CD14-positive monocyte (primary cell): Measurements from ENCODE around the gene NEDD4L. TPM values are rescaled to one million over a fixed set of nuclear protein-coding genes. Genes with fewer than 3 reads are reported as not detected.

ENCODE experiments used
- DNase-seq, 3 donors: peaks; one replicate each; pipeline ENCODE4 v3.0.0-alpha.2; 2011 to 2022
- H2AFZ ChIP-seq: 2 replicates; pipeline ENCODE4 v1.6.0; 2012; ENCODE audit warnings: mild to moderate bottlenecking, low read depth, low read length, inconsistent platforms; ENCODE audit not compliant: insufficient read depth, poor library complexity, severe bottlenecking
- H3K27ac ChIP-seq, 2 donors: 1 replicate in 1 of 2; 2 replicates in 1 of 2; pipeline ENCODE4 v1.5.1; 2012 to 2013; ENCODE audit warnings: low read length in 2 of 2, control low read depth in 1 of 2, inconsistent platforms in 1 of 2, low read depth in 1 of 2, mild to moderate bottlenecking in 1 of 2
- H3K27me3 ChIP-seq, 2 donors: one replicate each; pipeline versions ENCODE4 v1.6.0 to v1.6.1; 2011 to 2013; ENCODE audit warnings: low read length in 2 of 2; ENCODE audit not compliant: control insufficient read depth in 2 of 2, insufficient read depth in 2 of 2
- H3K36me3 ChIP-seq, 2 donors: replicated peaks in 1 of 2; 1 replicate in 1 of 2; 2 replicates in 1 of 2; pipeline versions ENCODE4 v1.5.1 to v1.6.1; 2012 to 2013; ENCODE audit warnings: low read length in 2 of 2, control low read depth in 1 of 2, inconsistent platforms in 1 of 2, mild to moderate bottlenecking in 1 of 2; ENCODE audit not compliant: insufficient read depth in 2 of 2, control insufficient read depth in 1 of 2
- H3K4me1 ChIP-seq, 2 donors: 1 replicate in 1 of 2; 2 replicates in 1 of 2; pipeline versions ENCODE4 v1.5.1 to v1.6.1; 2012 to 2013; ENCODE audit warnings: low read length in 2 of 2, control low read depth in 1 of 2, inconsistent platforms in 1 of 2, mild to moderate bottlenecking in 1 of 2, moderate library complexity in 1 of 2; ENCODE audit not compliant: insufficient read depth in 2 of 2, control insufficient read depth in 1 of 2
- H3K4me2 ChIP-seq: replicated peaks from 2 replicates; pipeline ENCODE3; 2012; ENCODE audit warnings: low read length, moderate library complexity, mild to moderate bottlenecking; ENCODE audit not compliant: poor library complexity, severe bottlenecking; ENCODE audit errors: extremely low read depth
- H3K4me3 ChIP-seq, 3 experiments: fragments of 200-600 bp in 1 of 3; sonication (generic) in 1 of 3; replicated peaks in 1 of 3; 1 replicate in 2 of 3; 2 replicates in 1 of 3; pipeline ENCODE4 v1.5.1; 2011 to 2013; ENCODE audit warnings: low read length in 3 of 3, mild to moderate bottlenecking in 3 of 3, control low read depth in 2 of 3, low read depth in 2 of 3, inconsistent platforms in 1 of 3, moderate library complexity in 1 of 3
- H3K79me2 ChIP-seq: 2 replicates; pipeline ENCODE4 v1.6.0; 2012; ENCODE audit warnings: mild to moderate bottlenecking, control low read depth, inconsistent platforms, low read length, moderate library complexity; ENCODE audit not compliant: insufficient read depth
- H3K9ac ChIP-seq: 2 replicates; pipeline ENCODE4 v1.6.0; 2017; ENCODE audit warnings: low read length, mild to moderate bottlenecking; ENCODE audit not compliant: insufficient read depth, poor library complexity, severe bottlenecking
- H3K9me3 ChIP-seq, 2 donors: replicated peaks in 1 of 2; 1 replicate in 1 of 2; 2 replicates in 1 of 2; pipeline versions ENCODE4 v1.5.1 to v1.6.1; 2012 to 2013; ENCODE audit warnings: low read length in 2 of 2, control low read depth in 1 of 2; ENCODE audit not compliant: control insufficient read depth in 1 of 2, insufficient read depth in 1 of 2
- H4K20me1 ChIP-seq: 2 replicates; pipeline ENCODE4 v1.6.0; 2012; ENCODE audit warnings: mild to moderate bottlenecking, low read length, control low read depth, moderate library complexity; ENCODE audit not compliant: insufficient read depth
- H3K27ac Mint-ChIP-seq, 7 donors: one replicate each; pipeline ENCODE4 v1.8.0; 2020; ENCODE audit warnings: mild to moderate bottlenecking in 7 of 7, mixed read lengths in 7 of 7, moderate library complexity in 6 of 7, inconsistent platforms in 2 of 7
- H3K27me3 Mint-ChIP-seq, 3 donors: one replicate each; pipeline ENCODE4 v1.8.0; 2021 to 2022; ENCODE audit warnings: low read depth in 3 of 3, mild to moderate bottlenecking in 3 of 3, mixed read lengths in 3 of 3, moderate library complexity in 3 of 3, inconsistent platforms in 1 of 3
- H3K36me3 Mint-ChIP-seq, 2 donors: one replicate each; pipeline ENCODE4 v1.8.0; 2020; ENCODE audit warnings: mixed read lengths in 2 of 2, inconsistent platforms in 1 of 2, mild to moderate bottlenecking in 1 of 2
- H3K4me1 Mint-ChIP-seq: one replicate; pipeline ENCODE4 v1.8.0; 2020; ENCODE audit warnings: mild to moderate bottlenecking, mixed read lengths
- H3K4me3 Mint-ChIP-seq, 2 donors: one replicate each; pipeline ENCODE4 v1.8.0; 2020; ENCODE audit warnings: mild to moderate bottlenecking in 2 of 2, mixed read lengths in 2 of 2, moderate library complexity in 1 of 2
- H3K9me3 Mint-ChIP-seq, 7 donors: one replicate each; pipeline ENCODE4 v1.8.0; 2020 to 2022; ENCODE audit warnings: mixed read lengths in 7 of 7, mild to moderate bottlenecking in 6 of 7, moderate library complexity in 6 of 7, inconsistent platforms in 2 of 7
- WGBS: methylation state at CpG from one replicate; pipeline ENCODE4 v1.1.5; 2013; ENCODE audit warnings: missing lambda C conversion rate; ENCODE audit not compliant: insufficient coverage; 5-methylcytosine and 5-hydroxymethylcytosine counted together
- intact Hi-C, 2 donors: fragments of 100-400 bp; cut with micrococcal nuclease; formaldehyde crosslinking; loops; one replicate each; pipeline versions ENCODE4 v1.15.0 to v1.15.1; 2023
- polyA plus RNA-seq, 3 donors: library from polyadenylated mRNA; depleted of rRNA in 1 of 3; unstranded in 2 of 3; stranded (reverse) in 1 of 3; fragments of 300-500 nt in 2 of 3; fragments of >200 nt in 1 of 3; fragmentation: Illumina TruSeq in 2 of 3; gene quantifications; 1 replicate in 2 of 3; 2 replicates in 1 of 3; pipeline ENCODE4 v1.2.3, GENCODE V29; 2012 to 2021
- TF ChIP-seq, protein P1 (sequence below): fragments of 200-600 bp; IDR thresholded peaks from one replicate; pipeline ENCODE4 v1.8.0; 2022; ENCODE audit warnings: antibody characterized with exemption, mild to moderate bottlenecking

The NEDD4L gene
- polyA plus RNA-seq, 3 donors, result 2.5 to 5.2 (median 4.5) TPM

DNA sequence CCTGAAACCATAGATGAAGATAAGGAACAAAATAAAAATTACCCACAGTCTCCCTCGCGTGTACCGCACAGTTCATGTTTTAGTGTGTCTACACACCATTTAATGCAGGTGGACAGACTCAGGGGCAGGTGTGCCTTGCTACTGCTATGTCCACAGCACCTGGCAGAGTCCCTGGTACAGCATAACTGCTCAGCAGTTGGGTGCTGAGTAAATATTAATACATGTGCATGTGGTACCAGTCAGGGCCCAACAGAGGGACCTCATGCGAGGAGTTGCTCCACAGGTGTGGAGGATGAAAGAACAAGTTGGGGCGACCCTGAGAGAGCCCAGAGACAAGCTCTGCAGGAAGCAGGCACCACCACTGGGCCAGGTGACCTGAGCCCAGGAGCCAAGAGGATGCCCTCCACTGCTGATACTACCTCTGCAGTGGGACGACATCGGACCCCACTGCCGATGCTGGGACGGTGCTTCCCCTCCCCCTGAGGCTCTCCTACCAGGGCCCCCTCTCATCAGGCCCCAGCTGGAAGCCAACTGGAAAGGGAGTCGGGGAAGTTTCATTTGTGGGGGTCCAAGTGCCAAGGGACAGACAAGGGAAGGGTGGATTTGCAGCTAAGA, 100.8 kb downstream of the NEDD4L start:
- H3K9me3 Mint-ChIP-seq, result peaks cover 0 to 2% (median 0%) of the 10 kb centered on the region in 7 donors
- H2AFZ ChIP-seq, result no peak overlapping the region
- no peak overlapping the region for H3K4me3 ChIP-seq
- H3K4me3 Mint-ChIP-seq, result no peak overlapping the region
- no peaks in the 10 kb centered on the region for H3K9me3 ChIP-seq
- H3K79me2 ChIP-seq, result no peaks in the 10 kb centered on the region
- no peak overlapping the region for H3K4me2 ChIP-seq
- peaks cover 7% of the 10 kb centered on the region for H3K4me1 Mint-ChIP-seq
- intact Hi-C loops, result no loop called here
- H3K27me3 ChIP-seq, result no peaks in the 10 kb centered on the region
- H3K4me1 ChIP-seq, result peaks cover 0 to 6% of the 10 kb centered on the region in 2 donors
- no peak overlapping the region for H3K9ac ChIP-seq
- H4K20me1 ChIP-seq, result no peaks in the 10 kb centered on the region
- DNase-seq, result no peak
- TF ChIP-seq, protein P1, sequence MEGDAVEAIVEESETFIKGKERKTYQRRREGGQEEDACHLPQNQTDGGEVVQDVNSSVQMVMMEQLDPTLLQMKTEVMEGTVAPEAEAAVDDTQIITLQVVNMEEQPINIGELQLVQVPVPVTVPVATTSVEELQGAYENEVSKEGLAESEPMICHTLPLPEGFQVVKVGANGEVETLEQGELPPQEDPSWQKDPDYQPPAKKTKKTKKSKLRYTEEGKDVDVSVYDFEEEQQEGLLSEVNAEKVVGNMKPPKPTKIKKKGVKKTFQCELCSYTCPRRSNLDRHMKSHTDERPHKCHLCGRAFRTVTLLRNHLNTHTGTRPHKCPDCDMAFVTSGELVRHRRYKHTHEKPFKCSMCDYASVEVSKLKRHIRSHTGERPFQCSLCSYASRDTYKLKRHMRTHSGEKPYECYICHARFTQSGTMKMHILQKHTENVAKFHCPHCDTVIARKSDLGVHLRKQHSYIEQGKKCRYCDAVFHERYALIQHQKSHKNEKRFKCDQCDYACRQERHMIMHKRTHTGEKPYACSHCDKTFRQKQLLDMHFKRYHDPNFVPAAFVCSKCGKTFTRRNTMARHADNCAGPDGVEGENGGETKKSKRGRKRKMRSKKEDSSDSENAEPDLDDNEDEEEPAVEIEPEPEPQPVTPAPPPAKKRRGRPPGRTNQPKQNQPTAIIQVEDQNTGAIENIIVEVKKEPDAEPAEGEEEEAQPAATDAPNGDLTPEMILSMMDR, result no peak
- no peaks in the 10 kb centered on the region for H3K36me3 Mint-ChIP-seq
- H3K36me3 ChIP-seq, result no peaks in the 10 kb centered on the region
- WGBS, result 82% methylated on average over 2 of the region's 10 CpGs
- H3K27ac Mint-ChIP-seq, result no peak overlapping the region
- peaks cover 0 to 5% (median 2%) of the 10 kb centered on the region in 3 donors for H3K27me3 Mint-ChIP-seq
- H3K27ac ChIP-seq, result no peak overlapping the region

DNA sequence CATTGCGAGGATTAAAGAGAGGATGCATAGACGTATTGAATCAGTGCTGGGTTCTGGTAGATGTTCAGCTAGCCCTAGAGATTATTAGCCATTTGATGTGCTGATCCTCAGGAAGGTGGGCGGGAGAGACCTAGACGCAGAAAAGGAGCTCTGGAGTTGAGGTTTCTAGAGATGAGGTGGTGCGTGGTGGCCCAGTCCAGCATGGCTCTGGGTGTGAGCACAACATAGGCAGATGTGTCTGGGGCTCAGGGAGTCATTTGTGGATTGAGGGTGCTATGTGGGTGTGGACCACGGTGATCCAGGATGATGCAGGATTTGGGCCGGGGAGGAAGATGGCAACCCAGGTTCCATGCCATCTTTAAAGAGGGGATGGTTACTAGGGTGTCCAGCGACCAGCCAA, 102.1 kb downstream of the NEDD4L start:
- WGBS, result 98% methylated on average over 7 of the region's 8 CpGs
- Histone ChIP-seq H3K9ac (no peak overlapping the region), H3K4me3 (no peak overlapping the region), H3K27ac (no peak overlapping the region), H3K36me3 (no peaks in the 10 kb centered on the region), H3K27me3 (no peaks in the 10 kb centered on the region), H3K9me3 (no peaks in the 10 kb centered on the region), H3K4me1 (peaks cover 0 to 6% of the 10 kb centered on the region in 2 donors), H2AFZ (no peak overlapping the region), H3K79me2 (no peaks in the 10 kb centered on the region), H4K20me1 (no peaks in the 10 kb centered on the region), H3K4me2 (no peak overlapping the region)
- intact Hi-C loops, result no loop called here
- peaks cover 7% of the 10 kb centered on the region for H3K4me1 Mint-ChIP-seq
- H3K4me3 Mint-ChIP-seq, result no peak overlapping the region
- H3K27ac Mint-ChIP-seq, result no peak overlapping the region
- peaks cover 0 to 2% (median 0%) of the 10 kb centered on the region in 7 donors for H3K9me3 Mint-ChIP-seq
- TF ChIP-seq, protein P1, result no peak
- H3K36me3 Mint-ChIP-seq, result no peaks in the 10 kb centered on the region
- DNase-seq, result no peak
- H3K27me3 Mint-ChIP-seq, result peaks cover 0 to 2% (median 2%) of the 10 kb centered on the region in 3 donors
